Astrocyte (in vitro differentiated cells and primary cell): ENCODE measurements around the gene ELK3.

ENCODE experiments used
- EZH2 ChIP-seq: IDR thresholded peaks from 2 replicates; pipeline ENCODE4 v1.6.1; 2012; ENCODE audit warnings: mild to moderate bottlenecking, low read length, inconsistent platforms; ENCODE audit not compliant: insufficient read depth
- TF ChIP-seq, protein P1 (sequence below): IDR thresholded peaks from 2 replicates; pipeline ENCODE4 v1.5.1; 2011; ENCODE audit warnings: low read depth, mild to moderate bottlenecking, inconsistent platforms, low read length, moderate library complexity; ENCODE audit not compliant: insufficient read depth

DNA sequence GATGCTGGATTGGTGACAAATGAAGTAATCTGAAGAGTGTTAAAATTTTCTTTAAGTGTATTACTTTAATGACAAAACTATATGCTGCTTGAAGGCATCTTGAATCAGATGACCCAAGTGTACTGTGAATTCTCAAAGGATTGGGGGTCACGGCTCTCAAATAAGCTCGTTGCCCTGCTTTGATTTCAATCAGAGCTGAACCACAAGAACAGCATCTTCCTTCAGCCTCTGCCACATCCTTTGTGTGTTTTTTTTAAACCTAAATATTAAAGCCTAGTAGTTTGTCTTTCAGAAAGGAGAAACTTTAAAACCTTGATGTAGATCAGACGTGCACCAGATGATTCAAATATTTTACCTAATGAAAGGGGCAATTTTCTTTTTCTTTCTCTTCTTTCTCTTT, 11.7 kb downstream of the ELK3 start:
- TF ChIP-seq, protein P1, sequence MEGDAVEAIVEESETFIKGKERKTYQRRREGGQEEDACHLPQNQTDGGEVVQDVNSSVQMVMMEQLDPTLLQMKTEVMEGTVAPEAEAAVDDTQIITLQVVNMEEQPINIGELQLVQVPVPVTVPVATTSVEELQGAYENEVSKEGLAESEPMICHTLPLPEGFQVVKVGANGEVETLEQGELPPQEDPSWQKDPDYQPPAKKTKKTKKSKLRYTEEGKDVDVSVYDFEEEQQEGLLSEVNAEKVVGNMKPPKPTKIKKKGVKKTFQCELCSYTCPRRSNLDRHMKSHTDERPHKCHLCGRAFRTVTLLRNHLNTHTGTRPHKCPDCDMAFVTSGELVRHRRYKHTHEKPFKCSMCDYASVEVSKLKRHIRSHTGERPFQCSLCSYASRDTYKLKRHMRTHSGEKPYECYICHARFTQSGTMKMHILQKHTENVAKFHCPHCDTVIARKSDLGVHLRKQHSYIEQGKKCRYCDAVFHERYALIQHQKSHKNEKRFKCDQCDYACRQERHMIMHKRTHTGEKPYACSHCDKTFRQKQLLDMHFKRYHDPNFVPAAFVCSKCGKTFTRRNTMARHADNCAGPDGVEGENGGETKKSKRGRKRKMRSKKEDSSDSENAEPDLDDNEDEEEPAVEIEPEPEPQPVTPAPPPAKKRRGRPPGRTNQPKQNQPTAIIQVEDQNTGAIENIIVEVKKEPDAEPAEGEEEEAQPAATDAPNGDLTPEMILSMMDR = no peak
- TF ChIP-seq EZH2 = no peak
